Activated naive CD4-positive, alpha-beta T cell treated with anti-CD3 and anti-CD28 coated beads for 36 hours (primary cell): ENCODE data around the gene FLT4. TPM values are rescaled to one million over a fixed set of nuclear protein-coding genes. Genes with fewer than 3 reads are reported as not detected.

Experiments
- CTCF ChIA-PET: fragments of 350-600 bp; sonication (Branson Sonifier 250); formaldehyde crosslinking; loops from one replicate; lab custom pipeline; 2021; ENCODE audit warnings: antibody characterized with exemption; lab: Charles Lee
- DNase-seq: peaks from one replicate; pipeline ENCODE4 v3.0.0-alpha.2; 2020
- H3K27ac Mint-ChIP-seq: one replicate; pipeline ENCODE4 v1.8.0; 2021; ENCODE audit warnings: mild to moderate bottlenecking, mixed read lengths
- H3K27me3 Mint-ChIP-seq: one replicate; pipeline ENCODE4 v1.8.0; 2021; ENCODE audit warnings: low read depth, mixed read lengths
- H3K36me3 Mint-ChIP-seq: one replicate; pipeline ENCODE4 v1.8.0; 2021; ENCODE audit warnings: low read depth, mixed read lengths
- H3K4me1 Mint-ChIP-seq: one replicate; pipeline ENCODE4 v1.8.0; 2021; ENCODE audit warnings: low read depth, mixed read lengths
- H3K4me3 Mint-ChIP-seq: one replicate; pipeline ENCODE4 v1.8.0; 2021; ENCODE audit warnings: mild to moderate bottlenecking, moderate library complexity, mixed read lengths
- H3K9me3 Mint-ChIP-seq: one replicate; pipeline ENCODE4 v1.8.0; 2021; ENCODE audit warnings: mixed read lengths
- intact Hi-C: fragments of 100-400 bp; cut with micrococcal nuclease; formaldehyde crosslinking; loops from one replicate; pipeline ENCODE4 v1.15.1; 2023
- total RNA-seq, 2 experiments: library from RNA; stranded (reverse); gene quantifications; one replicate each; pipeline ENCODE4 v1.2.3, GENCODE V29; 2021

FLT4 gene
- total RNA-seq, 2 experiments from 2014 or later = 1.5 to 2.7 TPM

- H3K27ac Mint-ChIP-seq = no peak overlapping the region
These were observed 63.2 kb downstream of the FLT4 start for GRCh38 chr5:180586204-180586603.

DNA sequence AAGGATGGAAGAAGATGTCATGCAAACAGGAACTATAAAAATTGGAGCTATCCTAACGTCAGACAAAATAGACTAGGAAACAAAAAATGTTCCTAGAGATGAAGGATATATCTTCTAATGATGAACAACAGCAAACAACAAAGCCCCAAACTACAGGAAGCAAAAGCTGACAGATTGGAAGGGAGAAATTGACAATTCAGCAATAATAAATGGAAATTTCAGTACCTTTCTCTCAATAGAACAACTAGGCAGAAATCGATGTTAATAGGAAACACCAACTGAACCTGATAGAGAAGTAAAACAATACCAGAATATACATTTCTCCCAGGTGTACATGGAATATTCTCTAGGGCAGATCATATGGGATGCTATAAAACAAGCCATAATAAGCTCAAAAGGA, 65.7 kb downstream of the FLT4 start:
- CTCF ChIA-PET = interaction anchor here (0.6 kb wide), 1 partner anchor 21 kb away, joined by 5 read pairs; no protein-coding TSS in a partner anchor
- intact Hi-C loops = no loop called here
- Mint-ChIP-seq H3K27ac (no peak overlapping the region), H3K4me3 (no peak overlapping the region), H3K9me3 (peaks cover 2% of the 10 kb centered on the region), H3K36me3 (no peaks in the 10 kb centered on the region), H3K27me3 (peaks cover 14% of the 10 kb centered on the region), H3K4me1 (no peaks in the 10 kb centered on the region)
- DNase-seq = no peak

More at GRCh38 chr5:180586204-180586603, 63.2 kb downstream of the FLT4 start:
- no peak for DNase-seq
- intact Hi-C loops = no loop called here
- Mint-ChIP-seq H3K9me3 (peaks cover 2% of the 10 kb centered on the region), H3K27me3 (peaks cover 26% of the 10 kb centered on the region), H3K36me3 (no peaks in the 10 kb centered on the region), H3K4me3 (no peak overlapping the region), H3K4me1 (no peaks in the 10 kb centered on the region)
- CTCF ChIA-PET = no interaction called here

- intact Hi-C loops = no loop called here
- Mint-ChIP-seq H3K27ac (no peak overlapping the region), H3K4me3 (no peak overlapping the region), H3K9me3 (peaks cover 2% of the 10 kb centered on the region), H3K36me3 (peaks cover 15% of the 10 kb centered on the region), H3K4me1 (peaks cover 7% of the 10 kb centered on the region), H3K27me3 (peaks cover 2% of the 10 kb centered on the region)
- CTCF ChIA-PET = interaction anchor here (1.1 kb wide), 1 partner anchor 26 kb away, joined by 3 read pairs; no protein-coding TSS in a partner anchor
- no peak for DNase-seq
These were observed 68.7 kb downstream of the FLT4 start for GRCh38 chr5:180580681-180581080.

- Mint-ChIP-seq H3K27me3 (no peaks in the 10 kb centered on the region), H3K27ac (no peak overlapping the region), H3K4me1 (peaks cover 12% of the 10 kb centered on the region), H3K9me3 (no peaks in the 10 kb centered on the region), H3K4me3 (no peak overlapping the region), H3K36me3 (peaks cover 33% of the 10 kb centered on the region)
- intact Hi-C loops = no loop called here
- DNase-seq = no peak
- CTCF ChIA-PET = interaction anchor here (0.6 to 1.0 kb wide), 2 partner anchors 14 to 1412 kb away, joined by 3 to 7 read pairs; no protein-coding TSS in a partner anchor
These were observed 73.8 kb downstream of the FLT4 start for GRCh38 chr5:180575571-180575970.

DNA sequence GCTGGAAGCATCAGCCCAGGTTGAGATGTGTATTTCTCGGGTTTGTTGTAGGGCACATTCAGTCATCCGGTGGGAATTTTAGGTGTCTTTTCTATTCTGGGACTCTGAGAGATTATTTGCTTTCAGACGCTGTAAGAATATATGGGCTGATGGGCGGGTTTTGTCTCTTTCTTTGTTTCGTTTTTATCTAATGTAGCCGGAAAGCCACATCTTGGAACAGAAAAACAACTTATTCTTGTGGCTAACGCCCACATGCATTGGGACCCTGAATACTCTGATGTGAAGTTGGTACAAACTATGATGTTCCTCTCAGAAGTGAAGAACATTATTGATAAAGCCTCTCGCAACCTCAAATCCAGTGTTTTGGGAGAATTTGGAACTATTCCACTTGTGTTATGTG, 80.5 kb downstream of the FLT4 start:
- Mint-ChIP-seq H3K4me3 (no peak overlapping the region), H3K4me1 (peaks cover 8% of the 10 kb centered on the region), H3K9me3 (no peaks in the 10 kb centered on the region), H3K27me3 (no peaks in the 10 kb centered on the region), H3K27ac (no peak overlapping the region), H3K36me3 (peaks cover 43% of the 10 kb centered on the region)
- intact Hi-C loops = no loop called here
- DNase-seq = no peak
- CTCF ChIA-PET = interaction anchor here (1.4 kb wide), 1 partner anchor 102 kb away, joined by 3 read pairs; no protein-coding TSS in a partner anchor

DNA sequence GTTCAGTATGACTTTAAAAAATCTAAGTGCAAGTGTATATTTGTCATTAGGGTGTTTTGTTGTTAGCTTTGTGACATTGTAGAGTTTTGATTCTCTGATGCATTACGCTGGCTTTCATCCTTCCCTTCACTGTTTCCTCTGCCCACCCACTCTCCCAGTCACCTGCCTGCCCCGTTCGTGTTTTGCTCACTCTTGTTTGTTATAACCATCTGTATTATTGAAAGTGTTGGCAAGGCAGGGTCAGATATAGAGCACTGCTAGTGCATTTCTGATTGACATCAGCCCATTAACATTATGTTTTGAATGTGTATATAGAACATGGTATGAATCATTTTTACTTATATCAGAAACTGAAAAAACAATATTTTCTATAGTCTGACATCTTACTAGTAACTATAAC, 85.4 kb downstream of the FLT4 start:
- Mint-ChIP-seq H3K27me3 (no peaks in the 10 kb centered on the region), H3K27ac (no peak overlapping the region), H3K4me1 (peaks cover 31% of the 10 kb centered on the region), H3K9me3 (no peaks in the 10 kb centered on the region), H3K36me3 (peaks cover 45% of the 10 kb centered on the region), H3K4me3 (no peak overlapping the region)
- intact Hi-C loops = no loop called here
- CTCF ChIA-PET = no interaction called here
- DNase-seq = peak; percentile 30

DNA sequence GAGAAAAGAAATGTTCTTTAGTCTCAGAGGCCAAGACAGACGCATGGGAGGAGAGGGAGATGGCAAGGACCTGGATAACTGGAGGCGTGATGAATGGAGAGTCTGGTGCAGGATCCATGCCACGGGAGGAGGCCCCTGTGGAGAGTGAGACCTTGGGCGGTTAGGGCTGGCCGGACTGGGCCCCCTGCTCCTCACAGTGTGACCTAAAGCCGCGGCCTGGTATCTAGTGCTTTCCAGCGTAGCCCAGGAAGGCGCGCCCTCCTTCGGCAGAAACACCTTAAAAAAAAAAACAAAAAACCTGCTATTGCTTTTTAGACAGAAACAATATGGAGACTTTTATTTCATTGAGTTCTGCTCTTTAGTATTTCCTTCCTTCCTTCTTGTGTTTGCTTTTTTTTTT, 91.2 kb downstream of the FLT4 start:
- Mint-ChIP-seq H3K4me1 (peaks cover 23% of the 10 kb centered on the region), H3K4me3 (no peak overlapping the region), H3K27ac (no peak overlapping the region), H3K9me3 (no peaks in the 10 kb centered on the region), H3K27me3 (no peaks in the 10 kb centered on the region), H3K36me3 (peaks cover 44% of the 10 kb centered on the region)
- CTCF ChIA-PET = interaction anchor here (0.5 to 0.6 kb wide), 2 partner anchors 32 to 229 kb away, joined by 3 to 4 read pairs; no protein-coding TSS in a partner anchor
- DNase-seq = no peak
- intact Hi-C loops = no loop called here

GRCh38 chr5:180557217-180557809, 92.1 kb downstream of the FLT4 start:
- H3K36me3 Mint-ChIP-seq = peaks cover 48% of the 10 kb centered on the region
- CTCF ChIA-PET = no interaction called here
- intact Hi-C loops = no loop called here

DNA sequence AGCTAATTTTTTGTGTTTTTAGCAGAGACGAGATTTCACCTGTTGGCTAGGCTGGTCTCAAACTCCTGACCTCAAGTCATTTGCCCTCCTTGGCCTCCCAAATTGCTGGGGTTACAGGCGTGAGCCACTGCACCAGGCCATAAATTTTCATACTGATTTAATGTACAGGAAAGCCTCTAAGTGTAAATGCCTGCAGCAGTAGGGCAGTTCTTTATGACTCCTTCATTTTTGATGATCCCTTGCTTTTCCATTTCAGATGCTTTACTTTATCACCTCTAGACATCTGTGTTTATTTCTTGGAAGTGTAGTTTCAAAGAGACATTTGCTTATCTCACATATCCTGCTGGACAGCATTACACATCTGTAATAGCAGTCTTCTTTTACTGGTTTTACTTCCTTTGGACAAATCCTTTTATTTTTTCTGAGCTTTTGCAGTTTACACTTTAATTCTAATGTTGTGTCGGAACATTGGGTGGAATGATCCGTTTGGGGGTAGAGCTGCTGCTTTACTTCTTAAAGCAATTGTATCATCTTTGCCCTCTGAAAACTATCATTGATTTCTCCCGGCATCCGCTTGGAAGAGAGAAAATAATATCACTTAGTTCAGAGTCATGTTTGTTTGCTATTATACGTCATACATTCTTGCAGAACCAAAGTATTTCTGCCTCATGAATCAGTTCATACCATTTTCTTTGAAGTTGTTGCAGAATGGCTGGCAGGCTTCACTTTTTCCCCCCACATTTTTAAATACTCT, 94.1 kb downstream of the FLT4 start:
- CTCF ChIA-PET = no interaction called here
- no peak overlapping the region for H3K4me3 Mint-ChIP-seq
- peaks cover 45% of the 10 kb centered on the region for H3K36me3 Mint-ChIP-seq
- no peak overlapping the region for H3K27ac Mint-ChIP-seq
- no peaks in the 10 kb centered on the region for H3K27me3 Mint-ChIP-seq
- peaks cover 7% of the 10 kb centered on the region for H3K4me1 Mint-ChIP-seq
- no peaks in the 10 kb centered on the region for H3K9me3 Mint-ChIP-seq
- no peak for DNase-seq
- intact Hi-C loops = no loop called here

More at GRCh38 chr5:180557217-180557809, 92.1 kb downstream of the FLT4 start:
- no peak overlapping the region for H3K27ac Mint-ChIP-seq
- H3K27me3 Mint-ChIP-seq = no peaks in the 10 kb centered on the region
- no peak for DNase-seq
- no peak overlapping the region for H3K4me3 Mint-ChIP-seq
- H3K9me3 Mint-ChIP-seq = no peaks in the 10 kb centered on the region
- peaks cover 18% of the 10 kb centered on the region for H3K4me1 Mint-ChIP-seq

DNA sequence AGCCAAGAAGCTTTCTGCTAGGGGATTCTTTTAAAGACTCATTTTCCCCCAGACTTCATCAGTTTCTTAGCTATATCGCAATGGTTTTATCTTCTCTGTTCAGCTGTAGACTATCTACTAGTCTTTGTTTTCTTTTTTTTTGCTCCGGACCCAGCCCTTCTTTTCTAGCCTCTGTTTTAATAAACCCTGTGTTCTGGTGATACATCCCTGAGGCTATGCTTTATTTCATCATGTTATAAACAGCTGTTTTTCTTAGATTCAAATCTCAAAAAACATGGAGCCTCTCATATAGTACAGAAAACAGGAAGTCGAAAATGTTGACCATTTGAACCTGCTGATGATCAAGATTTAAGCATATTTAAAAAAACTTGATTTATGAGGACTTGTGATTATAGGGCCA, 95.9 kb downstream of the FLT4 start:
- H3K9me3 Mint-ChIP-seq = no peaks in the 10 kb centered on the region
- peaks cover 7% of the 10 kb centered on the region for H3K4me1 Mint-ChIP-seq
- H3K4me3 Mint-ChIP-seq = no peak overlapping the region
- CTCF ChIA-PET = interaction anchor here (0.6 to 0.7 kb wide), 2 partner anchors 68 to 168 kb away, joined by 3 read pairs; no protein-coding TSS in a partner anchor
- H3K27ac Mint-ChIP-seq = no peak overlapping the region
- intact Hi-C loops = no loop called here
- peaks cover 40% of the 10 kb centered on the region for H3K36me3 Mint-ChIP-seq
- no peaks in the 10 kb centered on the region for H3K27me3 Mint-ChIP-seq
- no peak for DNase-seq
